Transverse colon (tissue), 4 donors: ENCODE measurements around the gene SERP2. TPM values are rescaled to one million over a fixed set of nuclear protein-coding genes. Genes with fewer than 3 reads are reported as not detected.

Experiments used
- DNase-seq: peaks from one replicate; pipeline ENCODE4 v3.0.0-alpha.2; 2019
- H3K27ac ChIP-seq, 4 donors: fragments of 200-600 bp; sonication (generic); 2 replicates each; pipeline ENCODE4 v1.5.1; 2016 to 2018; ENCODE audit warnings: inconsistent platforms in 4 of 4
- H3K27me3 ChIP-seq: fragments of 200-600 bp; sonication (generic); 2 replicates; pipeline ENCODE4 v1.5.1; 2017; ENCODE audit warnings: inconsistent platforms
- H3K36me3 ChIP-seq, 4 donors: fragments of 200-600 bp; sonication (generic); 2 replicates each; pipeline ENCODE4 v1.5.1; 2017 to 2019; ENCODE audit warnings: inconsistent platforms in 4 of 4
- H3K4me1 ChIP-seq, 4 donors: fragments of 200-600 bp; sonication (generic); 2 replicates each; pipeline ENCODE4 v1.5.1; 2017 to 2020; ENCODE audit warnings: inconsistent platforms in 4 of 4
- H3K4me3 ChIP-seq, 4 donors: fragments of 200-600 bp; sonication (generic); 1 replicate in 1 of 4; 2 replicates in 3 of 4; pipeline versions ENCODE4 v1.5.1 to v1.6.1; 2017 to 2019; ENCODE audit warnings: inconsistent platforms in 4 of 4
- H3K9me3 ChIP-seq, 2 donors: fragments of 200-600 bp; sonication (generic); 2 replicates each; pipeline ENCODE4 v1.5.1; 2017 to 2019; ENCODE audit warnings: inconsistent platforms in 2 of 2
- CTCF ChIP-seq, 5 experiments: fragments of 200-600 bp in 3 of 5; fragments of 450-650 bp in 2 of 5; sonication (generic) in 3 of 5; IDR thresholded peaks; 1 replicate in 2 of 5; 2 replicates in 3 of 5; pipeline ENCODE4 v1.5.1; 2016 to 2017; ENCODE audit warnings: antibody characterized with exemption in 5 of 5, inconsistent platforms in 3 of 5, mild to moderate bottlenecking in 2 of 5, moderate library complexity in 1 of 5
- EP300 ChIP-seq: sonication (generic); formaldehyde crosslinking; IDR thresholded peaks from one replicate; pipeline ENCODE4 v1.6.1; 2017; ENCODE audit warnings: antibody characterized with exemption, low read depth
- POLR2A ChIP-seq: fragments of 450-650 bp; IDR thresholded peaks from one replicate; pipeline ENCODE4 v1.6.1; 2016; ENCODE audit warnings: antibody characterized with exemption, mild to moderate bottlenecking, moderate library complexity
- POLR2AphosphoS5 ChIP-seq, 3 donors: sonication (generic); formaldehyde crosslinking; IDR thresholded peaks; one replicate each; pipeline ENCODE4 v1.6.1; 2016; ENCODE audit warnings: antibody characterized with exemption in 3 of 3
- WGBS, 2 donors: methylation state at CpG; one replicate each; pipeline ENCODE4 v1.1.5; 2018; ENCODE audit warnings: low coverage in 1 of 2; 5-methylcytosine and 5-hydroxymethylcytosine counted together
- in situ Hi-C, 4 donors: fragments of 200-750 bp; cut with MboI; loops; one replicate each; pipeline versions ENCODE4 v1.15.0 to v1.15.1; 2017; ENCODE audit warnings: low sequenced_read_pairs in 3 of 4, low pct_ligation_motif_present in 1 of 4, low pct_unique_long_range_greater_than_20kb in 1 of 4
- intact Hi-C: fragments of 100-400 bp; cut with DNase I; formaldehyde crosslinking; loops from one replicate; pipeline ENCODE4 v1.15.1; 2023; ENCODE audit warnings: low total_unique reads
- total RNA-seq, 4 donors: library from RNA; depleted of rRNA; stranded (reverse); fragments of >200 nt; gene quantifications; one replicate each; pipeline ENCODE4 v1.1.0, GENCODE V29; 2016

The SERP2 gene
- total RNA-seq, 4 donors from 2014 or later = 1.8 to 2.4 TPM; not detected in 2

GRCh38 chr13:44336934-44337333 lies 36.7 kb upstream of the SERP2 start:
- no peak overlapping the region for H3K27ac ChIP-seq
- no peaks in the 10 kb centered on the region for H3K27me3 ChIP-seq
- 89 to 97% methylated on average over 4 of the region's 4 CpGs for WGBS, 2 donors
- no peak for DNase-seq
- H3K4me3 ChIP-seq = no peak overlapping the region
- H3K36me3 ChIP-seq = no peaks in the 10 kb centered on the region
- TF ChIP-seq CTCF (IDR thresholded peaks at IDR 0.05) (no peak), POLR2A (no peak), POLR2AphosphoS5 (IDR thresholded peaks at IDR 0.05) (no peak), EP300 (no peak)
- H3K4me1 ChIP-seq = peaks cover 0 to 10% (median 6%) of the 10 kb centered on the region in 4 donors
- in situ Hi-C loops = no loop called here
- no peaks in the 10 kb centered on the region for H3K9me3 ChIP-seq
- intact Hi-C loops = no loop called here

DNA sequence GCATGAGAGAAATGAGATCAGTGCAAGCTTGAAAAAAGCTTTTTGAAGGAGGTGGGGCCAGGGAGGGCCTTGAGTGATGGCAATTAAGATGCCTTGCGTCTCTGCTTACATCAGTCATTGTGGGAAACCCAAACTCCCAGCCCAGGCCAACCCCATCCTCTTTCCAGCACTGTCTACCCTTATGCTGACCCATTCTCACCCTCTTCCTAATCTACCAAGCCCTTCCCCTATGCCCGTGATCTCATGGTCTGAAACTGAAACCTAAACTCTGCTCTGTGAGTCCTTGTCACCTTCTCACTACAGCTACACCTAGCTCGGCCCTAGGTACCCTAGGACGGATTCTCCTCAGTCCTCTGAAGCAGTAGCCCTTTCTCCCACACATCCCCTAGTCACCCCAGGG lies 36.0 kb upstream of the SERP2 start:
- Histone ChIP-seq H3K4me3 (no peak overlapping the region), H3K4me1 (peaks cover 0 to 4% (median 1%) of the 10 kb centered on the region in 4 donors), H3K9me3 (no peaks in the 10 kb centered on the region), H3K27me3 (no peaks in the 10 kb centered on the region), H3K36me3 (no peaks in the 10 kb centered on the region), H3K27ac (no peak overlapping the region)
- TF ChIP-seq CTCF (IDR thresholded peaks at IDR 0.05) (no peak), EP300 (no peak), POLR2A (no peak), POLR2AphosphoS5 (IDR thresholded peaks at IDR 0.05) (no peak)
- WGBS, 2 donors = 81 to 100% methylated on average over 1 to 4 of the region's 4 CpGs
- in situ Hi-C loops = no loop called here
- intact Hi-C loops = no loop called here
- DNase-seq = no peak

GRCh38 chr13:44340508-44340907 lies 33.1 kb upstream of the SERP2 start:
- TF ChIP-seq POLR2A (no peak), CTCF (IDR thresholded peaks at IDR 0.05) (no peak), EP300 (no peak), POLR2AphosphoS5 (IDR thresholded peaks at IDR 0.05) (no peak)
- no peak for DNase-seq
- Histone ChIP-seq H3K9me3 (no peaks in the 10 kb centered on the region), H3K36me3 (no peaks in the 10 kb centered on the region), H3K4me1 (no peaks in the 10 kb centered on the region), H3K27ac (no peak overlapping the region), H3K4me3 (no peak overlapping the region), H3K27me3 (no peaks in the 10 kb centered on the region)
- in situ Hi-C loops = no loop called here
- WGBS, 2 donors = 75 to 85% methylated on average over 2 of the region's 2 CpGs
- intact Hi-C loops = no loop called here

DNA sequence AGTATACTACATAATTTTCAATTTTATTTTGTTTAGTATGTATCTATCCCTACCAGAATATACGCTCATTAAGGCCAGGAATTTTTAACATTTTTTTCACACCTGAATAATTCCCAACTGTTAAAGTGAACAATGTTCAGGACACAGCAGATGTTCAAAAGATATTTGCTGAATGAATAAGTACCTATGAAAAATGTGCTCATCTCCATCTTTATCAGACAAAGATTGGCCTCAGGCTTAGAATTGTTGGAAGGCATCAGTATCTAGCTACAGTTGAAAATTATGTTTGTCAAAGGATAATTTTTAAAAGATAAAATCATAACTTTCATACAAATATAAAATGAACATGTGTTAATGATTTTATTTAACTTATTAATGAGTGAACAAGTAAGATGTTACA lies 30.9 kb upstream of the SERP2 start:
- 92 to 94% methylated on average over 1 of the region's 1 CpG for WGBS, 2 donors
- Histone ChIP-seq H3K9me3 (no peaks in the 10 kb centered on the region), H3K27me3 (no peaks in the 10 kb centered on the region), H3K27ac (no peak overlapping the region), H3K4me3 (no peak overlapping the region), H3K4me1 (peaks cover 0 to 13% (median 0%) of the 10 kb centered on the region in 4 donors), H3K36me3 (no peaks in the 10 kb centered on the region)
- DNase-seq = no peak
- intact Hi-C loops = no loop called here
- in situ Hi-C loops = no loop called here
- no peak for TF ChIP-seq CTCF (IDR thresholded peaks at IDR 0.05)
- TF ChIP-seq POLR2AphosphoS5 (IDR thresholded peaks at IDR 0.05) = no peak
- TF ChIP-seq EP300 = no peak
- no peak for TF ChIP-seq POLR2A
